Cardiac muscle cell (in vitro differentiated cells and primary cell): ENCODE results near the gene KCNK4. TPM values are rescaled to one million over a fixed set of nuclear protein-coding genes. Genes with fewer than 3 reads are reported as not detected.

ENCODE experiments used
- DNase-seq, 2 donors: peaks; one replicate each; pipeline versions ENCODE4 v3.0.0 to v3.0.0-alpha.2; 2010 to 2017; ENCODE audit warnings: low read depth in 1 of 2, low spot score in 1 of 2
- H3K27ac ChIP-seq: fragments of 200-600 bp; sonication (generic); 2 replicates; pipeline ENCODE4 v1.5.1; 2016
- H3K27me3 ChIP-seq: fragments of 200-600 bp; sonication (generic); 2 replicates; pipeline ENCODE4 v1.6.0; 2016; ENCODE audit warnings: control low read depth
- H3K36me3 ChIP-seq: fragments of 200-600 bp; sonication (generic); 2 replicates; pipeline ENCODE4 v1.5.1; 2016; ENCODE audit warnings: control low read depth
- H3K4me1 ChIP-seq: fragments of 200-600 bp; sonication (generic); 2 replicates; pipeline ENCODE4 v1.8.1; 2017; ENCODE audit warnings: low read depth, mild to moderate bottlenecking, mixed run types
- H3K4me3 ChIP-seq: fragments of 200-600 bp; sonication (generic); 2 replicates; pipeline ENCODE4 v1.5.1; 2016; ENCODE audit warnings: mild to moderate bottlenecking
- H3K9me3 ChIP-seq: fragments of 200-600 bp; sonication (generic); 2 replicates; pipeline ENCODE4 v1.5.1; 2017; ENCODE audit warnings: low read depth, mild to moderate bottlenecking, control low read depth
- polyA plus RNA-seq: library from polyadenylated mRNA; unstranded; fragments of >200 nt; fragmentation: Nextera tagmentation; extraction: Ambion mirVana; gene quantifications from 2 replicates; pipeline ENCODE4 v1.2.1, GENCODE V29; 2016
- total RNA-seq: library from RNA; depleted of rRNA; stranded (reverse); fragments of >200 nt; gene quantifications from 2 replicates; pipeline ENCODE4 v1.2.3, GENCODE V29; 2016
- TF ChIP-seq, protein P1 (sequence below): IDR thresholded peaks from 2 replicates; pipeline ENCODE4 v1.5.1; 2012; ENCODE audit warnings: low read depth, mild to moderate bottlenecking, low read length

KCNK4 gene
- total and polyA plus RNA-seq, 2 experiments from 2014 or later, result not detected

GRCh38 chr11:64340671-64341335 lies 49.7 kb downstream of the KCNK4 start:
- Histone ChIP-seq H3K9me3 (no peaks in the 10 kb centered on the region), H3K27ac (no peak overlapping the region), H3K27me3 (no peaks in the 10 kb centered on the region), H3K4me1 (no peaks in the 10 kb centered on the region), H3K4me3 (no peak overlapping the region), H3K36me3 (no peaks in the 10 kb centered on the region)
- TF ChIP-seq, protein P1, sequence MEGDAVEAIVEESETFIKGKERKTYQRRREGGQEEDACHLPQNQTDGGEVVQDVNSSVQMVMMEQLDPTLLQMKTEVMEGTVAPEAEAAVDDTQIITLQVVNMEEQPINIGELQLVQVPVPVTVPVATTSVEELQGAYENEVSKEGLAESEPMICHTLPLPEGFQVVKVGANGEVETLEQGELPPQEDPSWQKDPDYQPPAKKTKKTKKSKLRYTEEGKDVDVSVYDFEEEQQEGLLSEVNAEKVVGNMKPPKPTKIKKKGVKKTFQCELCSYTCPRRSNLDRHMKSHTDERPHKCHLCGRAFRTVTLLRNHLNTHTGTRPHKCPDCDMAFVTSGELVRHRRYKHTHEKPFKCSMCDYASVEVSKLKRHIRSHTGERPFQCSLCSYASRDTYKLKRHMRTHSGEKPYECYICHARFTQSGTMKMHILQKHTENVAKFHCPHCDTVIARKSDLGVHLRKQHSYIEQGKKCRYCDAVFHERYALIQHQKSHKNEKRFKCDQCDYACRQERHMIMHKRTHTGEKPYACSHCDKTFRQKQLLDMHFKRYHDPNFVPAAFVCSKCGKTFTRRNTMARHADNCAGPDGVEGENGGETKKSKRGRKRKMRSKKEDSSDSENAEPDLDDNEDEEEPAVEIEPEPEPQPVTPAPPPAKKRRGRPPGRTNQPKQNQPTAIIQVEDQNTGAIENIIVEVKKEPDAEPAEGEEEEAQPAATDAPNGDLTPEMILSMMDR, result no peak
- DNase-seq, result peak in 1 of 2 donors; percentile 30

- no peaks in the 10 kb centered on the region for H3K4me1 ChIP-seq
- no peaks in the 10 kb centered on the region for H3K36me3 ChIP-seq
- H3K4me3 ChIP-seq, result no peak overlapping the region
- no peak overlapping the region for H3K27ac ChIP-seq
- H3K27me3 ChIP-seq, result no peaks in the 10 kb centered on the region
- TF ChIP-seq, protein P1, result no peak
- no peak for DNase-seq
- no peaks in the 10 kb centered on the region for H3K9me3 ChIP-seq
These were observed 50.3 kb downstream of the KCNK4 start for GRCh38 chr11:64341429-64341828.

DNA sequence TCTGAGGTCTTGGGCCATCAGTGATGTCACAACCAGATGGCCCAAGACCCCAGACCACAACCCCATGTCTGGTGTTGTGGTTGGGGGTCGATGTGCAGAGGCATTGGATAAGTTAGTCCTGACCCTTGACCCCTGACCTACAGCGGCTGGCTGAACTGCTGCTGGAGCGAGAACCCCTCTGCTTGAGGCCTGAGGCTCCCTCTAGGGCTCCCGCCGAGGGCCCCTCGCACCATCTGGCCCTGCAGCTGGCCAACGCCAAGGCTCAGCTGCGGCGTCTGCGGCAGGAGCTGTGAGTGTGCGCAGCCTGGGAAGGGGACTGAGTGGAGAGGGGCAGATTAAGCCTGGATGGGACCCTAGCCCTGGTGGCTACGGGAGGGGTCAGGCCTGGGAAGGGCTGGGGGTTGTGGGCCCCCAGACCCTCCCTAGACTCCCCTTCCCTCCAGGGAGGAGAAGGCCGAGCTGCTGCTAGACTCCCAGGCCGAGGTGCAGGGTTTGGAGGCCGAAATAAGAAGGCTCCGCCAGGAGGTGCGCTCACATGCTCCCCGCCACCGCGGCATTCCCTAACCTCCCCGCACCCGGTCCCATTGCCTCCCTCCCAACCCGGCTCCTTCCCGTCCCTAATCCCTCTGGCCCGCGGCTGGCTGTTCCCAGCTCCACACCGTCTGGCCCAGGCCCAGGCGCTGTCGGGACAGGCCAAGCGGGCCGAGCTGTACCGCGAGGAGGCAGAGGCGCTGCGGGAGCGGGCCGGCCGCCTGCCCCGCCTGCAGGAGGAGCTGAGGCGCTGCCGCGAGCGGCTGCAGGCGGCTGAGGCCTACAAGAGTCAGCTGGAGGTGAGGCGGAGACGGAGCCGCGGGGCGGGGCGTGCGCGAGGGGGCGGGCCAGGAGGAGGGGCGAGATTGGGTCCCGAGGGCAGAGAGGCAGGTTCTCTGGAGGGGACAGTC lies 51.0 kb downstream of the KCNK4 start:
- TF ChIP-seq, protein P1, result peak; percentile 54
- DNase-seq, result peak; percentile 91 to 93
- Histone ChIP-seq H3K9me3 (no peaks in the 10 kb centered on the region), H3K4me1 (no peaks in the 10 kb centered on the region), H3K27me3 (no peaks in the 10 kb centered on the region), H3K4me3 (no peak overlapping the region), H3K36me3 (no peaks in the 10 kb centered on the region), H3K27ac (no peak overlapping the region)

DNA sequence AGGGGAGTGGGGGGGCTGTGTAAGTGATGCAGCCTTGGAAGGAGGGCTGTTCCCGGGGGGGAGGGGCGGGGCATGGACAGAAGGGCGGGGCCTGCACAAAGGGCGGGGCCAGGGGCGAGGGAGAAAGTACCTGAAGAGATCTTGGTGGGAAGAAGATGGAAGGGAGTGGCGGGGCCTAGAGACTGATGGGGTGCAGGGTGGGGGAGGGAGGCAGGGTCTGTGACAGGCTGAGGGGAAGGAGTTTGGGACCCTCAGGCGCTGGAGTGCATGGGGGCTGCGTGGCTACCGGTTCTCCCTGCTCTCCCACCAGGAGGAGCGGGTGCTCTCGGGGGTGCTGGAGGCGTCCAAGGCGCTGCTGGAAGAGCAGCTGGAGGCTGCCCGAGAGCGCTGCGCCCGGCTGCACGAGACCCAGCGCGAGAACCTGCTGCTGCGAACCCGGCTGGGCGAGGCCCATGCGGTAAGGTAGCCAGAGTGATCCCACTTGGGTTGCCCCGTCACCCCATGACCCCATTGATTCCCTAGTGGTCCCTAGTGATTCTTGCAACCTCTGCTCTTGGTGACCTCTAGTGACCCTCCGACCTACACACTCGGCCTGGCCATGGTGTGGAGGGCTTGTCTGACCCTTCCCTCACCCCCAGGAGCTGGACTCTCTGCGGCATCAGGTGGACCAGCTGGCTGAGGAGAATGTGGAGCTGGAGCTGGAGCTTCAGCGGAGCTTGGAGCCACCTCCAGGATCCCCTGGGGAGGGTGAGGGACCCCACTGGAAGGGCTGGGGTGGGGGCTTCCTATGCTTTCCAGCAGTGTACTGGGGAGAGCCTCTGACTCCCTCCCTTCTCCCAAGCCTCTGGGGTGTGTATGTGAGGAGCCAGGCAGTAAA lies 52.0 kb downstream of the KCNK4 start:
- no peak for DNase-seq
- no peaks in the 10 kb centered on the region for H3K36me3 ChIP-seq
- H3K4me1 ChIP-seq, result no peaks in the 10 kb centered on the region
- H3K4me3 ChIP-seq, result no peak overlapping the region
- no peak overlapping the region for H3K27ac ChIP-seq
- no peaks in the 10 kb centered on the region for H3K9me3 ChIP-seq
- TF ChIP-seq, protein P1, result no peak
- H3K27me3 ChIP-seq, result no peaks in the 10 kb centered on the region
